ENCODE results near the gene FOXF2.

FOXF2 gene

DNA sequence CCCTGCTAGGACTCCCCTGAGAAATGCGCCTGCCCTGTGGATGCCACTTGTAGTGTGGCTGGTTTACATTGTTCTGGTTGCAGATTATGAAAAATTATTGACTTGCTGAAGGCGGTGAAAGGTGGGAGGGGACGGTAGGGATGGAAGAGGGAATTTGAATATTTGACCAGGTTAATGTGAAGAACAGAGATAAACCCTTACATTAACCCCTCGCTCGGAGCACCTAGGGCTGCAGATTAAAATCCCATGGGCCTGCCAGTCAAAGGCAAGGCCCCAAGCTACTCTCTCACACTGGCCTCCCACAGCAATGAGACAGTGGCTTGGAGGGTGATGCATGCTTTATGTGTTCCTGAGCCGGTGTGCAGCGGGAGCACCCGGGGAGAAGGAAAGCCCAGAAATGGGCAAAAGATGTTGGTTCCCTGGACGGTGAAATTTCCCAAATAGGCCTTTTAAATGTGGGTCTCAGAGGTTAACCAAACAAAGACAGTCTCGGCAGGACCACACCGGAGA lies 2.5 kb downstream of the FOXF2 start:
- no peak for DNase-seq

DNA sequence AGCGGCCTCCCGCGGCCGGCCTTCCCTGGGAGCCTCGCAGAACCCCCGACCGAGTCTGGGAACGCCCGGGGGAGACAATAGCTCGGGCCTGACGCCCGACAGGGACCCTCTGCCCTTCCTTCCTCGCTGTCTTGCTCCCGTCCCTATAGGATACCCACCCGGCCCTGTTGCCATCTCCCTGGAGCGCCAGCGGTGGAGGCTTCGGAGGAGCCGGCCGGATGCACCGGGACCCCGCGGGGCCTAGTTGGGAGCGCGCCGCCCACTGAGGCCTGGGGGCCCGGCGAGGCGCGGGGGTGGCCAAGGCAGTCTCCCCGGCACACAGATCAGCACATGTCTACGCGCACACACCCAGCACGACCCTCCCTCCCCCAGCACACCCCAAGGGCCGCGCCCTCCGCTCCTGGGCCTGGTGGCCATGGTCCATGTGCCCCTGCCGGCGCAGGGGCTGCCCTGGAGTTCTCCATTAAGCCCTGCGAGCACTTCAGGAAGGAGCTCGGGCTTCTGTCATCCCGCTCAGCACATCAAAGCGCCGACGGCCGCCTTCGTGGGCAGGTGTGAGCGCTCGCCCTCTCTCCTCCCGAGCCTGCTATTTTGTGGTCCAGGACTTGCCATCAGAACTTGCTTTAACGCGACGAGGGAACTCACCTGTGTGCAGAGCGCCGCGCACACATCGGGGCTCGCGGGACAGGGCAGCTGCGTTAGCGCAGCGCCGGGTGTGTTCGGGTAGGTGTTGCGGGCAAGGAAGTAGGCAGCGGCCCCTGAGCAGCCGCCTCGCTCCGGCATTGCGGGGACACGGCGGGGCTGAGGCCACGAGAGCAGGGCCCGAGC lies 3.7 kb downstream of the FOXF2 start:
- DNase-seq: no peak

DNA sequence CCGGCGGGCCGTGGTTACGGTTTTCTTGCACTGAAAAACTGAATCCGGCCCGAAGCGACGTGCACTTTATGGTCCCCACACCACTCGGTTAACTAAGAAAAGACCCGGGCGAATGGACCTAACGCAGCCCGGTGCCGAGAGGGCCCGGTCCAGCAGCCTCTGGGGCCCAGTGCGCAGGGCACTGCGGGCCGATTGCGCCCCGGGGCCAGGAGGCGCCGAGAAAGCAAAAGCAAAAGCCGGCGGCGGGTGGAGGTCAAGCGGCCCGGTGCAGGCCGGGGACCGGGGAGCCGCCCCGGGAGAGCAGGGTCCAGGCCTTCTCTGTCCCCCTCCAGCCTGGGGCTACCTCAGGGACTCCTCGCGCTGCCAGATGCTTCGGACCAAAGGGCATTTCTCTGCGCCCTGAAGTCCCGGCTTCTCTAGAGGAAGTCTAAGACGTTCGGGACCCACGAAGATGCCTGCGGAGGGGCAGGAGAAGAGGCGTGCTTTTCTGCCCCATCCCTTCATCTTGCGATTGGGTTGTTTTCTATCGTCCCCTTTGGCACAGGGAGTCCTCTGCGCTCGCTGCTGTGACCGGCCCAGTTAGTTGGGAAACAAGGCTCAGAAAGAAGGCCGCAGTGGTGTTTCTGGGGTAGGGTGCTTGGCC lies 4.4 kb downstream of the FOXF2 start:
- DNase-seq: no peak

DNA sequence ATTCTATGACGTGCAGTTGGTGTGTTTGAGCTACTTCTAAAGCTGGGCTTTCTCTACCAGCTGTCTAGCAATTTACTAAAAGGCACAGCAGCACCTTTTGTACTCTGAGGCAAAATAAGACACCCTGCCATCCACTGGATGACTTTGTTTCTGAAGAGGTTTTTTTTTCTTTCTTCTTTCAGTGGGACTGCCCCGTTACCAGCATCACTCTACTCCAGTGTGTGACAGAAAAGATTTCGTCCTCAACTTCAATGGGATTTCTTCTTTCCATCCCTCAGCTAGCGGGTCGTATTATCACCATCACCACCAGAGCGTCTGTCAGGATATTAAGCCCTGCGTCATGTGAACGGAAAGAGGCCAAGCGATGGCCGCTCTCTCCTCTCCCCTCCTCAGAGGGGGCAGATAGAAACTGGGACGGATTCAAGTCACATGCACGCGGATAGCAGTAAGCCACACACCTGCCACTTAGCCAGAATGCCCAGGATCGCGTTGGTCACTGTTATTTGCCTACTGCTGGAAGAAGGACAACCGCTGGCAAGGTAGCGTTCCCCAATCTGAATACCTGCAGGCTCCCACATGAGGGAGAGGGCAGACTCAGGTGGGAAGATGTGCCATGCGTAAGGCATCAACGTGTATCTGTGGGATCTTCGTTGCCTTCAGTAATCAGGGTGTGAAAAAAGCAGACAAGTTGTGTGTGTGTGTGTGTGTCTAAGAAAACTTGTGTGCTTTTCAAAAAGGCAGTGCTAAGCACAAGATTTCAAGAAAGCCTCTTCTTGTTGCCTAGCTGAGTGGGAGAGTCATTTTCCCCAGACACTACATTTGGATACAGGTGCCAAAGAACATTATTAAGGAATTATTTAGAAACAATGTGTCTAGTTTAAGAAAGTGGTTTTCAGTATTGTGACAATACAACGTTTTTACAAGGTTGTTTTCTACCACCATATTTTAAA lies 5.4 kb downstream of the FOXF2 start:
- DNase-seq: no peak

DNA sequence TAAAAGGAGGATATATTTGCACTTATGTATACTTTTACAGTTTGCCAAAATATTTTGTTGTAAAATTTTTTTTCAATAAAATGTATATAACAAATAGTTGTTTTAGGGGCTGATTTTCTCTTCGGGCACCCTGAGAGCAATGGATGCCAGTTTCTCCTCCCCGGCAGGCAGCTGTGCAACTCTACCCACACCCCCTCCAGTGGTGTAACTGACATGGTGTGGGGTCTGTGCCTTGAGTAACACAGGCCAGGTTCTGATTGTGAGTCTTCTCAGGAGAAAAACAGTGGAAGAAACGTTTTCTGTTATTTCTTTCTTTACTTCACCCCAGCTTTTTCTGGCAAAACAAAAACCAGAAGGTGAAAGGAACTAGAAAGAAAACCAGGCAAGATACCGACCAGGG lies 6.1 kb downstream of the FOXF2 start:
- no peak for DNase-seq

DNA sequence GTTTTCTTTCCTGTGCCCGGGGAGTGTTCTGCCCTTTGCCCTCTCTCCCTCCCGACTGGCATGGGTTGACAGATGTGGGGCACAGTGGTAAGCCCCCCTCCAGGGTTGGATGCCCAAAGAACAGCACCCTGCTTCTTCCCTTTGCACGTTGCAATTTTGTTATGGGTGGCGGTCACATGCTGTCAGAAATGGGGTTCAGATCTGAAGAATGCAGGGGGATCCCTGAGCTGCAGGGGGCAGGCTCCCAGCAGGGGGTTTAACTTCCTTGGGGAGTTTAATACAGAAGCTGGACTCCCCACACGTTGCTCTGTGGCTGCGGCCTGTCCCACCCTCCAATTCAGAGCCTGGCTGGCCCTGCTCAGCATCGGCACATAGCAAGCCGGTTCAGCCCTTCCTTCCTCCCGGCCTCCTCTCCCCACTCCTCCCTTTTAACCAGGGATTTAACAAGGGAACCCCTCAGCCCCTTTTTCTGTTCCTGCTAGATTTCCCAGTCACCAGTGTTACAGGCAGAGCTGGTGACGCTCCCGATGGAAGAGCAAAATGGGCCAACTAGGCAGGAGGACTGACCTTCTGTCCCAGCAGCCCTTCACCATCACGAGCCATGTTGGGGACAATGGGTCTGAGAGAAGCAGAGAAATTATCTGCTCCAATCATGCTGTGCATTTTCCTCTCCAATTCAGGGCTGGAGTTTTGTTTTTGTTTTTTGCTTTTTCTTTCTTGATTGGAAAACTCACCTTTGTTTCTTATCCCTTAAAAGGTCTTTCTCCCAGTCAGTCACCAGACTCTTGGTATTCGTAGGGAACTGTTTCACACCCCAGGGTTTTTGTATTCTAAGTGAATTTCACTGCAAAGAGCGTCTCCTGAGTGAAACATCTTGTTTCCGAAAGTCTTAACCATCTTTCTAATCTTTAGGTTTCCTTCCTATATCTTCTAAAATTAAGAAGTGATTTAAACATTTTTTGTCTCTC lies 6.8 kb downstream of the FOXF2 start:
- DNase-seq: no peak

DNA sequence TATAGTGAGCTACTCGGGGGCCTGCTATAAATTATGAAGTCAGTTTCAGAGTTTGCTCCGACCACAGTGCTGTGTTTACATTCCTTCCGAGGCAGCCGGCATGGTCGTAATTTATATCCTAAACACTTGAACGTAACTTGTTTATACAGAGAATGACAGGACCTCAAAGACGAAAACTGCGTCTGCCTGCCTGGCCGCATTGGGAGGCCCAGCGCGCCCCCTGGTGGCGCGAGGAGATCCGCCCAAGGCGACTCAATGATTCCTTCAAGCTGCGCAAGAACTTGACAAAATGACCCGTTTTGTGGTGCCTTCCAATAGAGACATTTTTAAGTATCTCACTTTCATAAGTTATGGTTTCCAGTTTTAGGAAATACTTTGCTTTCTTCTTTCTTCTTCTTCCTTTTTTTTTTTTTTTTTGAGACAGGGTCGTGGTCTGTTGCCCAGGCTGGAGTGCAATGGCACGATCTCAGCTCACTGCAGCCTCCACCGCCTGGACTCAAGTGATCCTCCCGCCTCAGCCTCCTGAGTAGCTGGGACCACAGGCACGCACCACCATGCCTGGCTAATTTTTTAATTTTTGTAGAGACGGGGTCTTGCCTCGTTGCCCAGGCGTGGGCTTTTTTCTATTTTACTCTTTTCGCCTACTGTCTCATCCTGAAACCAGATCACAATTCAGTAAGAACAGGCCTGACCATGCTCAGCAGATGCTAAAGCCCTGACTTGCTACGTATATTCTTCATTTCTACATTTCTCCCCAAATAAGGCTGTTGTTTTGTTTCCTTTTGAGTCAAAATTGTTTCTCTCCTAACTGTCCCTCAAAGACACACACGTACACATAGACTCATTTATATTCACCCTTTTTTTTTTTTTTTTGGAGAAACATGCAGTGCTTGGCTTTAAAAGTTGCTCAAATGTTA lies 7.8 kb downstream of the FOXF2 start:
- DNase-seq: peak; percentile 87

DNA sequence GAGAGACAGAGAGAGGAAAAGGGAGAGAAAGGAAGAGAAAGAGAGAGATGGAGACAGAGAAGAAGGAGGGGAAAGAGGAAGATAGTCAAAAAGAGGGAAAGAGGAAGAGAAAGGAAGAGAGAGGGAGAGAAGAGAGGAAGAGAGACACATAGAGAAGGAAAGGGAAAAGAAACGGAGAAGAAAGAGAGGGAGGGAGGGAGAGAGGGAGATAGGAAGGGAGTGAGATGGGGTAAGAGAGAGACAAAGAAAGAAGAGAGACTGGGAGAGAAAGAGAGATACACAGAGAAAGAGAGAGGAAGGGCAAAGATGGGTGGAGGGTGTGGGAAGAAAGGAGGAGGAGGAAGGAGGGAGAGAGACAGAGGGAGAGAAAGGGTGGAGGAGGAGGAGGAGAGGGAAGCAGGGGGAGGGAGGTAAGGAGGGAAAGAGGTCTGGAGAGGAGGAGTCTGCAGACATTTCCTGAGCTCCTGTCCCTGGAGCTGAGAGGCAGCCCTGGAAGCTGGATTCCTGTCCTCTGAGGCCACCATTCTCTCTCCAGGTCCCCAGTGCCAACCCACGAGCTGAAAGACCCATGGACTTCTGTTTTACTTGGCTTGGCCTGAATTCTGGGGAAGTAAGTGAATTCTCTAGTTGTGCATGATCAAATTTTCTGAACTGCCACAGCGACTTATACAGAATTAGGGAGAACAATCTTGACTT lies 9.9 kb downstream of the FOXF2 start:
- DNase-seq: no peak

DNA sequence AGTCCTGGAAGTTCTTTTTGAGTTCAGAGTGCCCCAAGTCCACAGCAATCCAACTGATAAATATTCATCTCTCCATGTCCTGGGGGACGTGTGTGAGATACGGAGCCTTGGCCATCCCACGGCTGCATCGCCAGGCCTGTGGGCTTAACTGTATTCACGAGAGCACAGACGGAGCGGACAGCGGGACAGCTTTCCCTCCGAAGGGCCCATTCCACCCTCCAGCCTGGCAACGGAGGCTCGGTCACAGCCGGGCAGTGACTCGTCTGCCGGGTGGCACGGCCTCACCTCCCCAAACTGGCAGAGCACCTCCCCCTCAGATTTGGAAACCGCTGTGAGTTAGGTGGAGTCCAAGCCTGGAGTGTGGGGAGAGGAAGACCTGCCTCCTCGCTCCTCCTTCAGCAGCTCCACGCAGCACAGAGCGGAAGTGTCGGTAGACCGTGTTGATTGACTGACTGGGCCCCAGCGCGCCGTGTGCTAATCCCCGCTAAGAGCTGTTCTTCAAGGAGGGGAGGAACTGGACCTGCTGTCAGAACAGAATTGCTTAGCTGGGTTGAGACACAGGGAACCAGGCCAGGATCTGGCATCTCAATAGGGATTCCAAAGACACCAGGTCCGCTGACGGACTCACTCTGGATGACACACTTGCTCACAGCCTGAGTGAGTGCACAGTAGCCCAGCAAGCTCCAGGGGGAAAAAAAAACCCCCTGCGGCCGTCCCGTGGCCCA lies 10.9 kb downstream of the FOXF2 start:
- no peak for DNase-seq

DNA sequence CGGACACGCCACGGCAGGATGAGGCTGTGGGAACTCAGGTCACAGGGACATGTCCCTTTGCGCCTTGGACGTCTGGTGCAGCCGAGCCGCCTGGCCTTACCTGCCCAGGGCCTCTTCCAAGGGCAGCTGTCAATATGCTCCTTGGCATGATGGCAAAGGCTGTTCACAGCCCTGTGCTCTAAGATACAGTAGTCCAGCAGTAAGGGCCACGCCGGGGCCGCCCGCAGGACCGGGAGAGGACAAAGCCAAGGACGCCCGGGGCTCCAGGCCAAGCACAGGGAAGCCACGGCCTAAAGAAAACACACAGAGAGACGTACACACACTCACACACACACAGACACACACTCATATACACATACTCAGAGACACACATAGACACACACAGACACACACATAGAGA lies 13.0 kb downstream of the FOXF2 start:
- no peak for DNase-seq

DNA sequence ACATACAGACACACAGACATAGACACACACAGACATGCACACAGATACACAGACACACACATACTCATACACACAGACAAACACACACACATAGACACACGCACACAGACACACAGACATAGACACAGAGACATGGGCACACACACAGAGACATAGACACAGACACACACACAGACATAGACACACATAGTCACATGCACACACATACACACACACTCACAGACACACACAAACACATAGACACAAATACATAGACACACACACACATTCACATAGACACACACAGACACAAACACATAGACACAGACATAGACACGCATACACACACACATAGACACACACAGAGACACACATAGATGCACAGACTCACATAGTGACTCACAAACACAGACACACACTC lies 13.5 kb downstream of the FOXF2 start:
- no peak for DNase-seq

DNA sequence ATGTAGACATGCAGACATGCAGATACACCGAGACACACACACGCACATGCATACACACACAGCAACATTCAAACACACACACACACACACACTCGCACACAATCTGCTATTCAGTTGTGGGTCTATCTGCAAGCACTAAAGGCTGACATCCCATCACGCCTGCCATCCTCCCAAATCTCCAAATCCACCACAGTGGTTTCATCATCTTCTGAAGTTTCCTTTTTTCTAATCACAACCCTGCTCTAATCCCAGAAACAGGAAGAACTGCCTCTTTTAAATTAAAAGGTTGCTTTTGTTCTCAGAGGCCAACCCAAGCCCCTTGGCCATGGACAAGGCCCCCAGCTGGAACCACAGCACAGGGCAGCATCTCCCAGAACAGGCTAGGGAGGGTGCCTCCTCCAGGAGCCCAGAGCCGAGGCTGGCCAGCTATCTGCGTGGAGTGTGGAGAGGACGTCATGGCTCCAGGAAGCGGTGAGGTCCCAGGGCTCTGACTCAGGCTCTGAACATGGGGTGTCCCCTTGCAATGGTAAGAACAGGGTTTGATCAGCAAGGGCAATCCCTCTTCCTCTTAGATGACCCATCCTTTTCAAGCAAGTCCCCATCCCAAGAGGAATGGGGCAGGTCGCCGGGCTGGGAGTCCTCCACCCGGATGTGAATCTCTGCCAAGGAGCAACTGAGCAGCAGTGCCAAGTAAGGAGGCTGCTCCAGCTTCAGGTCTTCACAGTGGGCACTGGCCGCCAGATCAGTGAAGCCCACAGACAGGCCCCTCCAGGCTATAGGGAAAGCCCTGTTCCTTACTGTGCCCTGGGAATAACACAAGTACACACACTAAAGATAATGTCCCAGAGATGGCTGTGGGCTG lies 14.7 kb downstream of the FOXF2 start:
- no peak for DNase-seq

DNA sequence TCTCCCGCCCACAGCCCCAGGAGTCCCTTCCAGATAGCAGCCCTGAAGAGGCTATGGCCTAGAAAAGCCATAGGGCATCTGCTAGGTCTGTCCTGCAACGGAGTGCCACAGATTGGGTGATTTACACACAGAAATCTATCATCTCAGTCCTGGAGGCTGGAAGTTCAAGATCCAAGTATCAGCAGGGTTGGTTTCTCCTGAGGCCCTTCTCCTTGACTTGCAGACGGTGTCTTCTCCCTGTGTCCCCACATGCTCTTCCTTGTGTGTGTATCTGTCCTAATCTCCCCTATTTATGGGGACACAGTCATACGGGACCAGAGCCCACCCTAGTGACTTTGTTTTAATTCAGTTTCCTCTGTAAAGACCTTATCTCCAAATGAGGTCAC lies 15.3 kb downstream of the FOXF2 start:
- DNase-seq: no peak

DNA sequence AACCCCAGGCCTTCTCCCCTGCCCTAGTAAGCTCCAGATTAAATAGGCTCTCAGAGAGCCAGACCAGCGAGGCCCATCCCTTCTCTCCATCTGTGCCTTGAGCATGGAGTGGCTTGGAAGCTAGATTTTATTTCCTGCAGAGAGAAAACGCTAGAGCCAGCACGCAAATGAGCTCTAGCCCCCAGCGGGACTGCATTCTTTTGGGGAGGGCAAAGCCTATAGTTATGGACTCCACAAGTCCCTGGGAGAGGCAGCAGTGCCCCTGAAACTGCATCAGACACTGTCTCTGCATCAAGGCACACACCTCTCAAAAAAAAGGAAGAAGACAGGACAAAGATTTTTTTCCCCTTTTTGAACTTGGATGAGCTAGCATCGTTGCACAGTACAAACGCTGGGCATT lies 15.8 kb downstream of the FOXF2 start:
- no peak for DNase-seq

DNA sequence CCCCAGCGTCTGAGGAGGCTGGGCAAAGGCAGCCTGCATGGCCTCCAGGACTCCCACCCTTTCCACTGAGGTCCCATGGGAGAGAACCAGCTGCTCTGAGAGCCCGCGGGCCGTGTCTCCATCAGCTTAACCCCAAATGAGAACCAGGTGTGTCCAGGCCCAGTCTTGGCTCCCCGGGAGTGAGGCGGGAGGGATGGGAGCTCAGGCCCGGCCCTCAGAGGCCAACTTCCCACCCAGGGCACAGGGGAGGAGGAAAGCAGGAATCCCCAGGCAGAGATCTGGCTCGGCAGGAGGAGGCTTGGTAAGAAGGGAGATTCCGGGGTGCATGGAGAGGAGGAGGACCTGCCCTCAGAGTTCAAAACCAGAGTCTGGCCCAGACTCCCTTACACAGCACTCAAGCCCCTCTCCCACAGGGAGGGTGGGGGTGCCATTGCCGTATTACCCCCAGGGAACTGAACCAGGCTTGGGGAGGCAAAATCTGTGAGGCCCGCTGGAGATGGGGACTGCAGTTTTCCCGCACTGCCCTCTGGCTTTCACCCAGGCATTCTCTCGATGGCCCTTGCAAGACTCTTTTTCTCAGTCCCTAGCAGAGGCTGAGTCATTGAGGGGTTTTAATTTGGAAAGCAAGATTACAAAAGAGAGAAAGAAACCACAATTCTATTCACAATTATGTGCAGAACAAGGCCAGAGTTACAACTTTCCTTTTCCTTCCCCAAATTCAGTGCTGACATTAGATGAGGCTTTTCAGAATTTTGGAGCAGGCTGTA lies 17.1 kb downstream of the FOXF2 start:
- peak; percentile 58 for DNase-seq

DNA sequence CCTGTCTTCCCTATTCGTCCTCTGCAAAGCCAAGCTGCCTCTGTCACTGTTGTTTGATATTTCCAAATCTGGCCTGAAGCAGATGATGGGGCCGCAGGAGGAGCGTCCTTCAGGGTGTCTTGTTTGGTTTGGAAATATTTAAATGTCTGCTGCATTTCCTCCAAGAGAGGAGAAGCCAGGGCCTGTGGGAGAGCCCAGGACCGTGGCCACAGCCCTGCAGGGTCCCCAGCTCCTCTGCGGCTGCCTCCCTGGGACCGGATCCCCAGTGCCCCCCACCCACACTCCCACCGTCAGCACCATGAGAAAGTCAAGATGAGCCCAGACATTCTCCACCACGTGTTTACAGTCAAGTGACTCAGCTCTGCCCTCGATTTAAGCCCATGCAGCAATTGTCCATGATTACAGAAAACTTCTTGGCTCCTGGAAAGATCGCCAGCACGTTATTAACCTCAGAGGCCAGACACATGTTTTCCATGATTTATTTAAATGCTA lies 18.2 kb downstream of the FOXF2 start:
- peak; percentile 20 for DNase-seq

DNA sequence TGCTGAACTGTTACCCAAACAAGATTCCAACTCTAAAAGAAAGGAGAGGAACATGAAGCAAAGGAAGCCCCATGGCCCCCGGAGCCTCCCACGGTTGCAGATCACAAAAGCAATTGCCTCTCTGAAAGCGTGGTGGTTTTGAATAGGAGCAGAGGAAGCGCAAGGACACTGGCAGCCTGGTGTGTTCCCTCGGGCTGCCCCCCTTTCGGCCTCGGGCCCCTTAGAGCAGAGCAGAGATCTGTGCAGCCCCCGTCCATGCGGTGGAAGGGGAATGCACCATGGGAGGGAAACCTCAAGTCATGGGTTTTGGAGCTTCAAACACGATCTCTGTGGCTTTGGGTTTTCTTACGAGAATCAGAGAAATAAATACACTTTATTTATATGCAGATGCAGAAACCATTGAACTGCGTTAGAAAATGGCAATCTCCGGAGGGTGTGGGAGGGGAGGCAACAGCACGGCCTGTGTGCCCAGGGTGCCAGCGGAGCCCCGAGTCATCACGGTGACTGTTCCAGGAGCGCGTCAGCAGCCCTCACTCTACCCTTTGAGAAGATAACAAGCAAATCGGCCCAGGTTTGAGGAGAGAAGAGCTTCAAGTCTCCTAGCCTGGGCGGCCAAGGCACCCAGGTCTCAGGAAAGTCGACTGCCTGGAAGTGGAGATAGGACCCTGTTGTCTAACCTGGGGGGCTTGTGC lies 20.5 kb downstream of the FOXF2 start:
- no peak for DNase-seq
